Neuronal stem cell (in vitro differentiated cells): ENCODE measurements around the gene KBTBD12.
A peak's percentile ranks its signal among the peaks of the same experiment; 100 is the strongest.
"Not testable (repeated sequence)": the region's sequence is repeated elsewhere in the genome, so short reads cannot be mapped to it uniquely, and the experiment has no call there.

Experiments used
- DNase-seq: peaks from one replicate; pipeline ENCODE4 v3.0.0-alpha.2; 2013; ENCODE audit warnings: low spot score
- H2AFZ ChIP-seq: one replicate; pipeline ENCODE4 v1.6.1; 2013; ENCODE audit warnings: mild to moderate bottlenecking, low read length, inconsistent platforms
- H2AK5ac ChIP-seq: 2 replicates; pipeline ENCODE4 v1.6.1; 2013; ENCODE audit warnings: low read depth, mild to moderate bottlenecking, inconsistent platforms, low read length, moderate library complexity, mixed read lengths
- H2BK120ac ChIP-seq: 2 replicates; pipeline ENCODE4 v1.6.1; 2013; ENCODE audit warnings: low read depth, mild to moderate bottlenecking, inconsistent platforms, low read length, moderate library complexity, mixed read lengths
- H2BK12ac ChIP-seq: one replicate; pipeline ENCODE4 v1.6.1; 2013; ENCODE audit warnings: low read length, inconsistent platforms
- H2BK15ac ChIP-seq: 2 replicates; pipeline ENCODE4 v1.6.1; 2013; ENCODE audit warnings: mild to moderate bottlenecking, low read length, inconsistent platforms, mixed read lengths
- H2BK5ac ChIP-seq: one replicate; pipeline ENCODE4 v1.6.1; 2013; ENCODE audit warnings: inconsistent platforms, mild to moderate bottlenecking, low read length, moderate library complexity
- H3K14ac ChIP-seq: one replicate; pipeline ENCODE4 v1.6.1; 2013; ENCODE audit warnings: low read length, inconsistent platforms
- H3K18ac ChIP-seq: 2 replicates; pipeline ENCODE4 v1.6.1; 2013; ENCODE audit warnings: low read length, inconsistent platforms
- H3K23ac ChIP-seq: 2 replicates; pipeline ENCODE4 v1.6.1; 2013; ENCODE audit warnings: low read depth, mild to moderate bottlenecking, mixed read lengths, low read length, inconsistent platforms; ENCODE audit not compliant: poor library complexity
- H3K27ac ChIP-seq: replicated peaks from 3 replicates; pipeline ENCODE4 v1.5.1; 2013; ENCODE audit warnings: low read length, inconsistent platforms
- H3K27me3 ChIP-seq, 3 experiments: 2 replicates each; pipeline ENCODE4 v1.6.1; 2013; ENCODE audit warnings: low read length in 3 of 3, mild to moderate bottlenecking in 2 of 3, inconsistent platforms in 1 of 3, low read depth in 1 of 3, mixed read lengths in 1 of 3, moderate library complexity in 1 of 3; ENCODE audit not compliant: control insufficient read depth in 3 of 3, insufficient read depth in 3 of 3
- H3K36me3 ChIP-seq, 2 donors: replicated peaks in 1 of 2; 2 replicates each; pipeline ENCODE4 v1.6.1; 2013; ENCODE audit warnings: low read length in 2 of 2; ENCODE audit not compliant: control insufficient read depth in 2 of 2, insufficient read depth in 2 of 2
- H3K4ac ChIP-seq: 2 replicates; pipeline ENCODE4 v1.6.1; 2013; ENCODE audit warnings: inconsistent platforms, mild to moderate bottlenecking, low read length, moderate library complexity
- H3K4me1 ChIP-seq, 2 donors: 1 replicate in 1 of 2; 2 replicates in 1 of 2; pipeline ENCODE4 v1.6.1; 2013; ENCODE audit warnings: low read length in 2 of 2, low read depth in 1 of 2; ENCODE audit not compliant: control insufficient read depth in 2 of 2, insufficient read depth in 1 of 2
- H3K4me2 ChIP-seq: one replicate; pipeline ENCODE4 v1.6.1; 2013; ENCODE audit warnings: mild to moderate bottlenecking, low read length, inconsistent platforms; ENCODE audit not compliant: insufficient read depth, poor library complexity, severe bottlenecking
- H3K4me3 ChIP-seq, 2 donors: 2 replicates each; pipeline ENCODE4 v1.5.1; 2013; ENCODE audit warnings: low read length in 2 of 2, mild to moderate bottlenecking in 2 of 2, inconsistent platforms in 1 of 2, moderate library complexity in 1 of 2
- H3K79me1 ChIP-seq: one replicate; pipeline ENCODE4 v1.6.1; 2013; ENCODE audit warnings: low read depth, mild to moderate bottlenecking, inconsistent platforms, low read length, moderate library complexity
- H3K9ac ChIP-seq: one replicate; pipeline ENCODE4 v1.6.1; 2013; ENCODE audit warnings: mild to moderate bottlenecking, low read depth, low read length, inconsistent platforms; ENCODE audit not compliant: poor library complexity
- H3K9me3 ChIP-seq, 2 donors: replicated peaks in 1 of 2; 2 replicates each; pipeline versions ENCODE3 to v1.6.1; 2013; ENCODE audit warnings: low read length in 2 of 2, mild to moderate bottlenecking in 2 of 2, inconsistent platforms in 1 of 2, low read depth in 1 of 2, mixed read lengths in 1 of 2, moderate library complexity in 1 of 2; ENCODE audit not compliant: control insufficient read depth in 2 of 2, insufficient read depth in 1 of 2
- H4K8ac ChIP-seq: one replicate; pipeline ENCODE4 v1.6.1; 2013; ENCODE audit warnings: low read depth, mild to moderate bottlenecking, inconsistent platforms, low read length, moderate library complexity
- H4K91ac ChIP-seq: one replicate; pipeline ENCODE4 v1.6.1; 2013; ENCODE audit warnings: low read length, low read depth, mild to moderate bottlenecking, inconsistent platforms; ENCODE audit not compliant: poor library complexity
- WGBS, 2 donors: extraction: QIAGEN DNeasy Blood & Tissue Kit; methylation state at CpG; one replicate each; pipeline ENCODE4 v1.1.7; 2013; ENCODE audit warnings: missing lambda C conversion rate in 2 of 2, mixed read lengths in 1 of 2; ENCODE audit not compliant: insufficient read length in 2 of 2, insufficient replicate concordance in 1 of 2; ENCODE audit errors: extremely low coverage in 2 of 2; 5-methylcytosine and 5-hydroxymethylcytosine counted together

KBTBD12 gene

GRCh38 chr3:127888564-127889107 is 26.4 kb upstream of the KBTBD12 start:
- no peak overlapping the region for H3K27ac ChIP-seq
- no peak overlapping the region for H2BK120ac ChIP-seq
- peaks cover 0 to 2% of the 10 kb centered on the region in 2 donors for H3K4me1 ChIP-seq
- no peak overlapping the region for H3K18ac ChIP-seq
- no peak overlapping the region for H2BK12ac ChIP-seq
- DNase-seq: no peak
- H3K4me3 ChIP-seq: no peak overlapping the region
- no peak overlapping the region for H3K23ac ChIP-seq
- WGBS, 2 donors: no CpG with 5 or more reads among the region's 8 CpGs
- H3K4me2 ChIP-seq: no peak overlapping the region
- no peaks in the 10 kb centered on the region for H3K36me3 ChIP-seq
- H2BK15ac ChIP-seq: no peak overlapping the region
- no peak overlapping the region for H4K91ac ChIP-seq
- no peaks in the 10 kb centered on the region for H3K79me1 ChIP-seq
- H3K14ac ChIP-seq: no peak overlapping the region
- H3K27me3 ChIP-seq: no peaks in the 10 kb centered on the region
- H3K9me3 ChIP-seq: peaks cover 0 to 2% of the 10 kb centered on the region in 2 donors
- no peak overlapping the region for H3K4ac ChIP-seq
- no peak overlapping the region for H2AK5ac ChIP-seq
- H3K9ac ChIP-seq: peak overlapping the region; percentile 9
- no peak overlapping the region for H4K8ac ChIP-seq
- H2BK5ac ChIP-seq: no peak overlapping the region
- no peak overlapping the region for H2AFZ ChIP-seq

DNA sequence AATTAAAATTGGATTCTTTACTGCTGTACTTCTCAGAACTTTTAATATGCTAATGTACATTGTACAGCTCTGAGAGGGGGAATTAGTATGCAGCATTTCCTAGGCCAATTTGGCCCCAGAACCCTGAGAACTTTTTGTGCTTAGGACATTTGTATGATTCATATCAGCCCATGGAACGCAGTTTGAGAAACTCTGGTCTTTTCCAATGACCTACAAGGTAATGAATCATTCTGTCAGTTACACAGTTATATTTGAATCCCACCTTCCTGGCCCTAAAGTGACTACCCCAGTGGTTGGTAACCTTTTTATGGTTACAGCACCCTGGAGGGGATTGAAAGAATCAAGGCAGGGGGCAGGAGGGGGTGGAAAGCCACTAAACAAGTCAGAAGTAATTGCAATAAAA is 25.6 kb upstream of the KBTBD12 start:
- H3K9ac ChIP-seq: no peak overlapping the region
- no peak overlapping the region for H2AFZ ChIP-seq
- H3K27me3 ChIP-seq: no peaks in the 10 kb centered on the region
- no peak overlapping the region for H3K18ac ChIP-seq
- no peaks in the 10 kb centered on the region for H3K79me1 ChIP-seq
- H3K14ac ChIP-seq: no peak overlapping the region
- no peak overlapping the region for H3K4ac ChIP-seq
- no peak overlapping the region for H4K91ac ChIP-seq
- WGBS, 2 donors: no CpG with 5 or more reads among the region's 1 CpG
- H3K4me3 ChIP-seq: no peak overlapping the region
- no peak overlapping the region for H2BK5ac ChIP-seq
- H3K36me3 ChIP-seq: no peaks in the 10 kb centered on the region
- no peak overlapping the region for H3K4me2 ChIP-seq
- H4K8ac ChIP-seq: no peak overlapping the region
- no peak overlapping the region for H3K27ac ChIP-seq
- peaks cover 0 to 2% of the 10 kb centered on the region in 2 donors for H3K9me3 ChIP-seq
- H2BK15ac ChIP-seq: no peak overlapping the region
- H2BK120ac ChIP-seq: no peak overlapping the region
- peaks cover 0 to 2% of the 10 kb centered on the region in 2 donors for H3K4me1 ChIP-seq
- H2AK5ac ChIP-seq: no peak overlapping the region
- H2BK12ac ChIP-seq: no peak overlapping the region
- no peak for DNase-seq
- no peak overlapping the region for H3K23ac ChIP-seq

DNA sequence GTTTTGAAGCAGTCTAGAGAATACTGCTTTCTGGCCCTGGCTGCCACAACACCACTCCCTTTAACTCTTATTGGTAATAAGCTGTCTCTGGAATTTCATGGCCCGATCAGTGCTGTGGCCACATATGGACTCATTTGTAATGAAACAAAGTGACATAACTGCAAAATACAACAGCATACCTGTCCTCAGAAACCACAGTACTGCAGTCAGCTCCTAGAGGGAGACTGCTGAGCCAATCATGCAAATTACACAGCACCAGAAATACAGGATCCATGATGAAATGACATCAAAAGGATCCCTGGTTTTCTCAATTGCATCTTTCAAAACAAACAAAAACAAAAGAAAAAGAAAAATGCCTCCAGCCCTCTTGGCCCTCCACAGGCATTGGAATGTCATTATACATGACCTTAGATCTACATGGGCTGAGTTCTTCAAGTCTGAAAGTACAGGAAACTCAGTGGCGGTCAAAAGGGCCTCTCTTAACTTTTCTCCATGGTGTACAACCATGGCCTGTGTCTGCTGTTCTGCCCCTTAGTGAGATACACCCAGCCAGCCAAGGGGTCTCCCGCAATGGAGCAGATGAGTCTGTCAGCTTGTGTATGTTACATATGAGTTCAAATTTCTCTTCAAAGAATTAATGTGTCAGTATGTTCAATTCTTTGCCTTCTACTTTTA is 24.9 kb upstream of the KBTBD12 start:
- H3K18ac ChIP-seq: no peak overlapping the region
- no peak overlapping the region for H3K4me2 ChIP-seq
- no peaks in the 10 kb centered on the region for H3K27me3 ChIP-seq
- no peak overlapping the region for H2BK15ac ChIP-seq
- H3K36me3 ChIP-seq: no peaks in the 10 kb centered on the region
- DNase-seq: no peak
- H3K4me3 ChIP-seq: no peak overlapping the region
- H2BK12ac ChIP-seq: no peak overlapping the region
- H3K27ac ChIP-seq: no peak overlapping the region
- H3K4me1 ChIP-seq: peaks cover 0 to 2% of the 10 kb centered on the region in 2 donors
- no peaks in the 10 kb centered on the region for H3K79me1 ChIP-seq
- no peak overlapping the region for H3K9ac ChIP-seq
- no peak overlapping the region for H4K8ac ChIP-seq
- no peak overlapping the region for H3K4ac ChIP-seq
- no peak overlapping the region for H2AK5ac ChIP-seq
- no peak overlapping the region for H3K23ac ChIP-seq
- no peak overlapping the region for H2AFZ ChIP-seq
- no peak overlapping the region for H4K91ac ChIP-seq
- no peak overlapping the region for H2BK120ac ChIP-seq
- H2BK5ac ChIP-seq: no peak overlapping the region
- H3K9me3 ChIP-seq: peaks cover 0 to 2% of the 10 kb centered on the region in 2 donors
- H3K14ac ChIP-seq: no peak overlapping the region
- WGBS, 2 donors: no CpG with 5 or more reads among the region's 3 CpGs

GRCh38 chr3:127890651-127891290 is 24.3 kb upstream of the KBTBD12 start:
- H2AFZ ChIP-seq, H3K4me2 ChIP-seq, H2BK120ac ChIP-seq, H3K4me3 ChIP-seq, H2AK5ac ChIP-seq, DNase-seq, H3K14ac ChIP-seq, H3K4ac ChIP-seq, H2BK15ac ChIP-seq, H2BK12ac ChIP-seq, H3K23ac ChIP-seq, H3K9ac ChIP-seq, H3K9me3 ChIP-seq, H4K91ac ChIP-seq, H3K4me1 ChIP-seq, H3K36me3 ChIP-seq, H3K18ac ChIP-seq, H2BK5ac ChIP-seq, H3K27me3 ChIP-seq, H3K79me1 ChIP-seq, H4K8ac ChIP-seq, H3K27ac ChIP-seq: not testable (repeated sequence)
- WGBS, 2 donors: no CpG with 5 or more reads among the region's 9 CpGs
